Naive B cell (primary cell): ENCODE results near the gene LMBRD2. TPM values are rescaled to one million over a fixed set of nuclear protein-coding genes. Genes with fewer than 3 reads are reported as not detected.
A peak's percentile ranks its signal among the peaks of the same experiment; 100 is the strongest.
"Not testable (repeated sequence)": the region's sequence is repeated elsewhere in the genome, so short reads cannot be mapped to it uniquely, and the experiment has no call there.

Experiments
- ATAC-seq, 2 donors: fragments of 150-1000 bp; cut with Tn5 transposase; 2 replicates each; pipeline ENCODE4 v1.10.0; 2021; ENCODE audit warnings: low read depth in 2 of 2, mild to moderate bottlenecking in 2 of 2, moderate library complexity in 2 of 2
- DNase-seq: peaks from one replicate; pipeline ENCODE4 v3.0.0; 2022
- H3K27ac Mint-ChIP-seq, 6 donors: one replicate each; pipeline ENCODE4 v1.8.0; 2020 to 2022; ENCODE audit warnings: mild to moderate bottlenecking in 6 of 6, mixed read lengths in 6 of 6, moderate library complexity in 5 of 6, inconsistent platforms in 2 of 6
- H3K27me3 Mint-ChIP-seq, 3 donors: one replicate each; pipeline ENCODE4 v1.8.0; 2021 to 2022; ENCODE audit warnings: mixed read lengths in 3 of 3, mild to moderate bottlenecking in 1 of 3
- H3K36me3 Mint-ChIP-seq, 2 donors: one replicate each; pipeline ENCODE4 v1.8.0; 2020 to 2022; ENCODE audit warnings: mixed read lengths in 2 of 2, inconsistent platforms in 1 of 2, mild to moderate bottlenecking in 1 of 2
- H3K4me1 Mint-ChIP-seq, 3 donors: one replicate each; pipeline ENCODE4 v1.8.0; 2020 to 2022; ENCODE audit warnings: mixed read lengths in 3 of 3, inconsistent platforms in 1 of 3, mild to moderate bottlenecking in 1 of 3, moderate library complexity in 1 of 3
- H3K4me3 Mint-ChIP-seq, 8 donors: one replicate each; pipeline ENCODE4 v1.8.0; 2020 to 2022; ENCODE audit warnings: mild to moderate bottlenecking in 8 of 8, mixed read lengths in 8 of 8, moderate library complexity in 8 of 8, inconsistent platforms in 2 of 8
- H3K9me3 Mint-ChIP-seq, 7 donors: one replicate each; pipeline ENCODE4 v1.8.0; 2020 to 2022; ENCODE audit warnings: mixed read lengths in 7 of 7, mild to moderate bottlenecking in 5 of 7, inconsistent platforms in 2 of 7, moderate library complexity in 1 of 7
- polyA plus RNA-seq, 6 donors: library from polyadenylated mRNA; unstranded; fragments of 300-500 nt; fragmentation: Illumina TruSeq; gene quantifications; one replicate each; pipeline ENCODE4 v1.2.3, GENCODE V29; 2021; ENCODE audit warnings: low read depth in 6 of 6

The LMBRD2 gene
- 1 to 10 TPM; 3.6 to 6.7 (median 5.0) TPM for polyA plus RNA-seq

DNA sequence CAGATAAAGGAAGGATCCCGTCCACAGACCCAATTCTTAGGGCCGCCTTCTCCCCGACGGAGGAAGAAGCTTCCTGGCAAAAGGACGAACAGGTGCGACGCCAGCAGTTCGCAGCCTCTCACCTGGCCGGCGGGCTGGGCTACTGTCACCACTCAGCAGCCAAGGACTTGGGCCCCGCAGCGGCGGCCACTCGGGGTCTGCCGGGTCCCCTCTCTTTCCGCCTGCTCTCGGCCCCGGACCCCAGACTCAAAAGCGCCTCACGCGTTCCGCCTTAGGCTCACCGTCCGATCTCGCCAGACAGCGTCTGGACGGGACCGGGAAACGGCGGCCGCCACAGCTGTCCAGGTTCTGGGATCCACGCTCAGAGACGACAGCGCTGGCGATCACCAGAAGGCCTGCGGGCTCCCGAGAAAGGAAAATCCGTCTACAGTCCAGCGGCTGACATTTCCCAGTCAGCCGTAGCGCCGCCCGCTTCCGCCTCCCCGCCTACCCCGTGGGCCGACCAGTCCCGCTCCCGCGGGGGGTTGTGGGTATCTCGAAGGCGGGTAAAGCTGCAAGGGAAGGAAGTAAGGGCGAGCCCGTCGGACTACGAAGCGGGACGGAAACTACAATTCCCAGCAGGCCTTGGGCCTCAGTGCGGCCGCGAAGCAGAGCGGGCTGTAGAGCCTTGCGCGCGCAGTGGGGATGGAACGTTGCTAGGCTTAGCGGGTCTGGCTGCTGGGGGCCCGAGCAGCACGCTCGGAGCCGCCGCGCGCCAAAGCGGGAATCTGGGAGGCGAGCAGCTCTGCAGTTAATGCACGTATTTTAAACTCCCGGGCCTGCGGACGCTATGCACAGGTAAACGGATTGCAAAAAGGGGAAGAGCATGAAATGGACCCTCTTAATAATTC is at the start of gene LMBRD2, which contains the start of gene SKP2:
Gene LMBRD2, minus strand, starts transcription at position 454 of the 890 bp plus-strand sequence. CDS start 8,538 bp downstream, outside the sequence.
Gene SKP2, plus strand, starts transcription at position 678 of the 890 bp plus-strand sequence. Its CDS starts 152 bp downstream, at position 830.
- peaks cover 12 to 16% of the 10 kb centered on the region in 2 donors for H3K36me3 Mint-ChIP-seq
- peak; percentile 97 for DNase-seq
- H3K4me1 Mint-ChIP-seq: peaks cover 38 to 61% (median 54%) of the 10 kb centered on the region in 3 donors
- H3K4me3 Mint-ChIP-seq: peak within 1 kb of the TSS; percentile 96 to 99 (median 98)
- H3K27me3 Mint-ChIP-seq: no peaks in the 10 kb centered on the region
- peak within 1 kb of the TSS; percentile 90 to 97 (median 96) for H3K27ac Mint-ChIP-seq
- peak; percentile 97 for ATAC-seq
- no peaks in the 10 kb centered on the region for H3K9me3 Mint-ChIP-seq

DNA sequence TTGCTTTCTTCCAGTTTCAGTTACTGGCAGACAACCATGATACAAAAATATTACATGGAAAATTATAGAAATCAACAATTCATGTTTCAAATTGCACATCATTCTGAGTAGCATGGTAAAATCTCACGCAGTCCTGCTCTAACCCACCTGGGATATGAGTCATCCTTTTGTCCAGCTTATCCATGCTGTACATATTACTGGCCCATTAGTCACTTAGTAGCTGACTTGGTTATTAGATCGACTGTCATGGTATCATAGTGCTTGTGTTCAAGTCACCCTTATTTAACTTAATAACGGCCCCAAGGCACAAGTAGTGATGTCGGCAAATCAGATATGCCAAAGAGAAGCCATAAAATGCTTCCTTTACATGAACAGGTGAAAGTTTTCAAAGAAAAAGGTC is 48.8 kb upstream of the LMBRD2 start:
- ATAC-seq (no peak), DNase-seq (no peak)
- Mint-ChIP-seq H3K36me3 (peaks cover 12 to 14% of the 10 kb centered on the region in 2 donors), H3K4me3 (no peak overlapping the region), H3K27ac (no peak overlapping the region), H3K27me3 (no peaks in the 10 kb centered on the region), H3K9me3 (no peaks in the 10 kb centered on the region), H3K4me1 (no peaks in the 10 kb centered on the region)

DNA sequence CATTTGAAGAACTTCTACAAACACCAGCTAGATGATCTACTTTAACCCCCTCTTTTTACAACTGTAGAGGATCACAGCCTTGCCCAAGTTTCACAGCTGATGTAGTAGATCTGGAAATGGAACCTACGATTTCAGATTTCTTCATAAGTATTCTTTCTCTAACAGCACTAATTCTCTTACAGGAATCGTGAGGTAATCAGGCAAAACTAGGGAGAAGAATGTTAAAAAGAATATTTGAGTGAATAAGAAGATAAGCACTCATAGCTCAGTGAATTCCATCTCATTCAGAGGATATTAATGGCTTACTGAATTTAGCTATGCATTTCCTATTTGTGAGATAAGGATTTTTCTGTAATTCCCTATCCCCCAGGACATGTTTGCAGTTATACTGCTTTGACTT is 47.9 kb upstream of the LMBRD2 start:
- H3K36me3 Mint-ChIP-seq: peaks cover 8 to 16% of the 10 kb centered on the region in 2 donors
- no peak for DNase-seq
- H3K27ac Mint-ChIP-seq: no peak overlapping the region
- no peaks in the 10 kb centered on the region for H3K4me1 Mint-ChIP-seq
- no peak overlapping the region for H3K4me3 Mint-ChIP-seq
- H3K9me3 Mint-ChIP-seq: no peaks in the 10 kb centered on the region
- no peaks in the 10 kb centered on the region for H3K27me3 Mint-ChIP-seq
- no peak for ATAC-seq

DNA sequence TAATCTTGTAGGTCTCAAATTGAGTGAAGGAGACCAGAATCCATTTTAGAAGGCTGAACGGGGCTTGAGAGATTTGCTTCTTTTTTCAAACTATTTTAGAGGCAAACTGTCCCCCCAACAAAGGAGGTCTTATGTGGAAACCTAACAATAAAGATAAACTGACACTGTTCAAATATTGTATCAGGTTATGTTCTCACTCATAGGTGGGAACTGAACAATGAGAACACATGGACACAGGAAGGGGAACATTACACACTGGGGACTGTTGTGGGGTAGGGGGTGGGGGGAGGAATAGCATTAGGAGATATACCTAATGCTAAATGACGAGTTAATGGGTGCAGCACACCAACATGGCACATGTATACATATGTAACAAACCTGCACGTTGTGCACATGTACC is 47.1 kb upstream of the LMBRD2 start:
- not testable (repeated sequence) for H3K9me3 Mint-ChIP-seq, H3K27me3 Mint-ChIP-seq, H3K4me1 Mint-ChIP-seq, ATAC-seq, H3K27ac Mint-ChIP-seq, H3K4me3 Mint-ChIP-seq, DNase-seq
- peaks cover 8 to 16% of the 10 kb centered on the region in 2 donors for H3K36me3 Mint-ChIP-seq

- H3K36me3 Mint-ChIP-seq: peaks cover 8 to 11% of the 10 kb centered on the region in 2 donors
- H3K27ac Mint-ChIP-seq: no peak overlapping the region
- ATAC-seq: no peak
- no peak for DNase-seq
- no peaks in the 10 kb centered on the region for H3K27me3 Mint-ChIP-seq
- no peaks in the 10 kb centered on the region for H3K9me3 Mint-ChIP-seq
- H3K4me3 Mint-ChIP-seq: no peak overlapping the region
- H3K4me1 Mint-ChIP-seq: no peaks in the 10 kb centered on the region
Measured at GRCh38 chr5:36198281-36198680, 46.6 kb upstream of the LMBRD2 start.

- Mint-ChIP-seq H3K27ac (no peak overlapping the region), H3K4me3 (no peak overlapping the region), H3K27me3 (no peaks in the 10 kb centered on the region), H3K9me3 (peaks cover 3 to 19% (median 10%) of the 10 kb centered on the region in 7 donors), H3K36me3 (peaks cover 17 to 28% of the 10 kb centered on the region in 2 donors), H3K4me1 (no peaks in the 10 kb centered on the region)
- DNase-seq (no peak), ATAC-seq (no peak)
Measured at GRCh38 chr5:36193746-36194145, 42.1 kb upstream of the LMBRD2 start.

- Mint-ChIP-seq H3K36me3 (peaks cover 38 to 43% of the 10 kb centered on the region in 2 donors), H3K9me3 (peaks cover 5 to 16% (median 9%) of the 10 kb centered on the region in 7 donors)
- not testable (repeated sequence) for H3K4me3 Mint-ChIP-seq, H3K27ac Mint-ChIP-seq, ATAC-seq, H3K27me3 Mint-ChIP-seq, H3K4me1 Mint-ChIP-seq, DNase-seq
Measured at GRCh38 chr5:36184408-36184807, 32.7 kb upstream of the LMBRD2 start.

- peak overlapping the region in 1 of 6 donors; percentile 21 for H3K27ac Mint-ChIP-seq
- DNase-seq: no peak
- no peaks in the 10 kb centered on the region for H3K27me3 Mint-ChIP-seq
- no peaks in the 10 kb centered on the region for H3K4me1 Mint-ChIP-seq
- peaks cover 17 to 30% of the 10 kb centered on the region in 2 donors for H3K36me3 Mint-ChIP-seq
- no peak for ATAC-seq
- H3K9me3 Mint-ChIP-seq: peaks cover 0 to 4% (median 0%) of the 10 kb centered on the region in 7 donors
- H3K4me3 Mint-ChIP-seq: no peak overlapping the region
Measured at GRCh38 chr5:36181774-36182173, 30.1 kb upstream of the LMBRD2 start.

- DNase-seq: no peak
- Mint-ChIP-seq H3K27me3 (no peaks in the 10 kb centered on the region), H3K4me3 (no peak overlapping the region), H3K9me3 (peaks cover 0 to 4% (median 0%) of the 10 kb centered on the region in 7 donors), H3K27ac (peak overlapping the region in 3 of 6 donors; percentile 5 to 25 (median 13)), H3K4me1 (no peaks in the 10 kb centered on the region), H3K36me3 (peaks cover 10 to 27% of the 10 kb centered on the region in 2 donors)
- ATAC-seq: no peak
Measured at GRCh38 chr5:36180556-36181350, 29.1 kb upstream of the LMBRD2 start.

GRCh38 chr5:36179950-36180349 is 28.3 kb upstream of the LMBRD2 start:
- Mint-ChIP-seq H3K27ac (peak overlapping the region in 2 of 6 donors; percentile 32 to 34), H3K9me3 (peaks cover 0 to under 1% (median 0%) of the 10 kb centered on the region in 7 donors), H3K4me3 (peak overlapping the region in 1 of 8 donors; percentile 45), H3K36me3 (peaks cover 18 to 26% of the 10 kb centered on the region in 2 donors), H3K4me1 (no peaks in the 10 kb centered on the region), H3K27me3 (no peaks in the 10 kb centered on the region)
- ATAC-seq (no peak), DNase-seq (no peak)

- ATAC-seq (no peak), DNase-seq (no peak)
- Mint-ChIP-seq H3K27me3 (no peaks in the 10 kb centered on the region), H3K9me3 (no peaks in the 10 kb centered on the region), H3K4me1 (no peaks in the 10 kb centered on the region), H3K36me3 (peaks cover 24 to 38% of the 10 kb centered on the region in 2 donors), H3K4me3 (no peak overlapping the region), H3K27ac (peak overlapping the region in 1 of 6 donors; percentile 16)
Measured at GRCh38 chr5:36178524-36178890, 26.8 kb upstream of the LMBRD2 start.

DNA sequence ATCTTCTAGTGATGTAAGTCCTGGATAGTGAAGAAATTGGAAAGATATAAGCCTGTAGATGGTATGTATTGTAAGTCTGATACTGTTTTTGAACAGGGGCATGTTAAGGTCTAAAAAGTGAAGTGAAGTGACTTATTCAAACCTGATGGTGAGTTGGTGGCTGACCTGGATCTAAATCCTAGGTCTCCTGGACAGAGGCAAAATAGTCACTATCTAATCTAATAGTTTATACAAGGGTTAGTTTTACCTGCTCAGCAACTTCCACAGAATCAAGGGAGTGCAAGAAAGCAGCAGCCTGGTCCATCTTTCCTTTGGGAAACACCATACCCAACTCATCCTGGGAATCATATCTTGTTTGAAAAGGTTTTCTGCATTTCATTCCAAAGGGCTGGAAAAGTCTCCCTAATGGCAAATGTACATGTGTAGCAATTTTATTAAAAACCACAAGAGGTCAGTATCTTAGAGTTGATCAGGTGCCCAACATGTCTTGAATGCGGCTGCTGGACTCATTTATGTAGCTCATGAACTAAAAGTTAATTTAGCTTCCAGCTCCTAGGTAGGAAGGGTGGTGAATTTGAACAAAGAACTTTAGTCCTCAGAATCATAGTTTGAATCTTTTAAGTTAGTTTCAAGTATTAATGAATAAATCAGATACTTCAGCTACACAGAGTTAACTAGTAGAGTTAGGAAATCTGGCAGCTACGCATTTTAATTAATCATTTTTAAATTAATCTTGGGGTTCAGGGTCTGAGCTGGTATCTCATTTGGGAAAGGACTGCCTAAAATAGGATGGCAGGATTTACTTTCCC is 26.2 kb upstream of the LMBRD2 start:
- ATAC-seq (no peak), DNase-seq (no peak)
- Mint-ChIP-seq H3K36me3 (peaks cover 24 to 40% of the 10 kb centered on the region in 2 donors), H3K9me3 (no peaks in the 10 kb centered on the region), H3K4me1 (no peaks in the 10 kb centered on the region), H3K4me3 (no peak overlapping the region), H3K27me3 (no peaks in the 10 kb centered on the region), H3K27ac (peak overlapping the region in 2 of 6 donors; percentile 24 to 67)

- no peaks in the 10 kb centered on the region for H3K4me1 Mint-ChIP-seq
- ATAC-seq (no peak), DNase-seq (no peak)
- no peaks in the 10 kb centered on the region for H3K9me3 Mint-ChIP-seq
- no peak overlapping the region for H3K4me3 Mint-ChIP-seq
- H3K27ac Mint-ChIP-seq: peak overlapping the region in 2 of 6 donors; percentile 24 to 27
- H3K36me3 Mint-ChIP-seq: peaks cover 24 to 44% of the 10 kb centered on the region in 2 donors
- no peaks in the 10 kb centered on the region for H3K27me3 Mint-ChIP-seq
Measured at GRCh38 chr5:36177154-36177553, 25.5 kb upstream of the LMBRD2 start.
